Activated CD8-positive, alpha-beta memory T cell treated with anti-CD3 and anti-CD28 coated beads, Interleukin-2, amount 10 ng/mL, durations not matched to agents 7 days and 5 days (primary cell): Measurements from ENCODE around the gene SETDB1. TPM values are rescaled to one million over a fixed set of nuclear protein-coding genes. Genes with fewer than 3 reads are reported as not detected.
"Not testable (repeated sequence)": the region's sequence is repeated elsewhere in the genome, so short reads cannot be mapped to it uniquely, and the experiment has no call there.

ENCODE experiments used
- ATAC-seq: fragments of 150-1000 bp; cut with Tn5 transposase; one replicate; pipeline ENCODE4 v1.10.0; 2021; ENCODE audit warnings: moderate library complexity
- CTCF ChIA-PET: fragments of 350-600 bp; sonication (Branson Sonifier 250); formaldehyde crosslinking; loops from one replicate; lab custom pipeline; 2021; ENCODE audit warnings: antibody characterized with exemption; lab: Charles Lee
- DNase-seq: peaks from one replicate; pipeline ENCODE4 v3.0.0-alpha.2; 2020
- H3K27ac Mint-ChIP-seq: one replicate; pipeline ENCODE4 v1.8.0; 2021; ENCODE audit warnings: mild to moderate bottlenecking, mixed read lengths
- H3K27me3 Mint-ChIP-seq: one replicate; pipeline ENCODE4 v1.8.0; 2021; ENCODE audit warnings: mixed read lengths
- H3K36me3 Mint-ChIP-seq: one replicate; pipeline ENCODE4 v1.8.0; 2021; ENCODE audit warnings: mild to moderate bottlenecking, mixed read lengths
- H3K4me1 Mint-ChIP-seq: one replicate; pipeline ENCODE4 v1.8.0; 2021; ENCODE audit warnings: mixed read lengths
- H3K4me3 Mint-ChIP-seq: one replicate; pipeline ENCODE4 v1.8.0; 2021; ENCODE audit warnings: mild to moderate bottlenecking, moderate library complexity, mixed read lengths
- H3K9me3 Mint-ChIP-seq: one replicate; pipeline ENCODE4 v1.8.0; 2022; ENCODE audit warnings: low read depth, mixed read lengths
- total RNA-seq, 2 experiments: library from RNA; stranded (reverse); gene quantifications; one replicate each; pipeline ENCODE4 v1.2.3, GENCODE V29; 2021

SETDB1 gene
- total RNA-seq, 2 experiments from 2014 or later: 61.5 to 67.6 TPM

- H3K27ac Mint-ChIP-seq: no peak overlapping the region
- H3K4me1 Mint-ChIP-seq: peaks cover 2% of the 10 kb centered on the region
- CTCF ChIA-PET: no interaction called here
- H3K4me3 Mint-ChIP-seq: no peak overlapping the region
- ATAC-seq (no peak), DNase-seq (no peak)
- H3K27me3 Mint-ChIP-seq: peaks cover 1% of the 10 kb centered on the region
- H3K36me3 Mint-ChIP-seq: peaks cover 4% of the 10 kb centered on the region
- peaks cover 3% of the 10 kb centered on the region for H3K9me3 Mint-ChIP-seq
Measured at GRCh38 chr1:150905301-150905700, 20.9 kb upstream of the SETDB1 start.

- no peak for DNase-seq
- Mint-ChIP-seq H3K4me1 (peaks cover 2% of the 10 kb centered on the region), H3K36me3 (peaks cover 5% of the 10 kb centered on the region), H3K4me3 (no peak overlapping the region), H3K27me3 (no peaks in the 10 kb centered on the region), H3K27ac (no peak overlapping the region), H3K9me3 (peaks cover 3% of the 10 kb centered on the region)
- CTCF ChIA-PET: no interaction called here
- no peak for ATAC-seq
Measured at GRCh38 chr1:150906329-150906728, 19.8 kb upstream of the SETDB1 start.

GRCh38 chr1:150906813-150907212, 19.4 kb upstream of the SETDB1 start:
- Mint-ChIP-seq H3K4me3 (no peak overlapping the region), H3K36me3 (peaks cover 5% of the 10 kb centered on the region), H3K4me1 (peaks cover 2% of the 10 kb centered on the region), H3K27me3 (no peaks in the 10 kb centered on the region), H3K9me3 (peaks cover 3% of the 10 kb centered on the region), H3K27ac (no peak overlapping the region)
- DNase-seq: no peak
- CTCF ChIA-PET: no interaction called here
- no peak for ATAC-seq

GRCh38 chr1:150909585-150910180, 16.5 kb upstream of the SETDB1 start:
- no peak for DNase-seq
- CTCF ChIA-PET: no interaction called here
- H3K27ac Mint-ChIP-seq: no peak overlapping the region
- peaks cover 2% of the 10 kb centered on the region for H3K4me1 Mint-ChIP-seq
- peaks cover 5% of the 10 kb centered on the region for H3K36me3 Mint-ChIP-seq
- peaks cover 3% of the 10 kb centered on the region for H3K9me3 Mint-ChIP-seq
- ATAC-seq: no peak
- H3K27me3 Mint-ChIP-seq: no peaks in the 10 kb centered on the region
- H3K4me3 Mint-ChIP-seq: no peak overlapping the region

- CTCF ChIA-PET: interaction anchor here (0.9 kb wide), 1 partner anchor 62 kb away, joined by 3 read pairs; the partner anchor contains the start of gene CERS2
- DNase-seq (no peak), ATAC-seq (no peak)
- peaks cover 5% of the 10 kb centered on the region for H3K36me3 Mint-ChIP-seq
- peaks cover 3% of the 10 kb centered on the region for H3K9me3 Mint-ChIP-seq
- no peak overlapping the region for H3K4me3 Mint-ChIP-seq
- H3K27ac Mint-ChIP-seq: no peak overlapping the region
- no peaks in the 10 kb centered on the region for H3K4me1 Mint-ChIP-seq
- H3K27me3 Mint-ChIP-seq: no peaks in the 10 kb centered on the region
Measured at GRCh38 chr1:150912623-150913022, 13.5 kb upstream of the SETDB1 start.

GRCh38 chr1:150917387-150917786, 8.8 kb upstream of the SETDB1 start:
- CTCF ChIA-PET: no interaction called here
- Mint-ChIP-seq H3K36me3 (no peaks in the 10 kb centered on the region), H3K27me3 (no peaks in the 10 kb centered on the region)

GRCh38 chr1:150922519-150922975, 3.6 kb upstream of the SETDB1 start:
- peaks cover 28% of the 10 kb centered on the region for H3K4me1 Mint-ChIP-seq
- no peak overlapping the region for H3K4me3 Mint-ChIP-seq
- H3K27ac Mint-ChIP-seq: peak overlapping the region; percentile 2
- H3K27me3 Mint-ChIP-seq: no peaks in the 10 kb centered on the region
- H3K9me3 Mint-ChIP-seq: no peaks in the 10 kb centered on the region
- DNase-seq: peak; percentile 91
- CTCF ChIA-PET: interaction anchor here (0.6 to 4.0 kb wide), 37 partner anchors 10 to 667 kb away, joined by 3 to 22 read pairs (median 4); partner anchors contain the start of genes ARNT, CTSS, FALEC and GOLPH3L
- ATAC-seq: peak; percentile 54
- H3K36me3 Mint-ChIP-seq: peaks cover 3% of the 10 kb centered on the region

More at GRCh38 chr1:150917387-150917786, 8.8 kb upstream of the SETDB1 start:
- DNase-seq (no peak), ATAC-seq (no peak)
- H3K9me3 Mint-ChIP-seq: no peaks in the 10 kb centered on the region
- no peak overlapping the region for H3K4me3 Mint-ChIP-seq
- no peak overlapping the region for H3K27ac Mint-ChIP-seq
- peaks cover 5% of the 10 kb centered on the region for H3K4me1 Mint-ChIP-seq

- peaks cover 35% of the 10 kb centered on the region for H3K4me1 Mint-ChIP-seq
- peaks cover 26% of the 10 kb centered on the region for H3K36me3 Mint-ChIP-seq
- CTCF ChIA-PET: interaction anchor here (1.3 kb wide), 2 partner anchors 53 to 346 kb away, joined by 3 read pairs; partner anchors contain the start of gene MCL1
- peak overlapping the region; percentile 97 for H3K4me3 Mint-ChIP-seq
- peak overlapping the region; percentile 98 for H3K27ac Mint-ChIP-seq
- DNase-seq: peak; percentile 43
- H3K9me3 Mint-ChIP-seq: peaks cover 4% of the 10 kb centered on the region
- ATAC-seq: no peak
- H3K27me3 Mint-ChIP-seq: no peaks in the 10 kb centered on the region
Measured at GRCh38 chr1:150925080-150925479, 1.1 kb upstream of the SETDB1 start.

GRCh38 chr1:150927624-150928023, 1.5 kb downstream of the SETDB1 start:
- no peak overlapping the region for H3K27ac Mint-ChIP-seq
- H3K27me3 Mint-ChIP-seq: no peaks in the 10 kb centered on the region
- DNase-seq (no peak), ATAC-seq (no peak)
- H3K9me3 Mint-ChIP-seq: peaks cover 11% of the 10 kb centered on the region
- H3K36me3 Mint-ChIP-seq: peaks cover 48% of the 10 kb centered on the region
- CTCF ChIA-PET: interaction anchor here (0.6 kb wide), 1 partner anchor 119 kb away, joined by 3 read pairs; no protein-coding TSS in a partner anchor
- H3K4me1 Mint-ChIP-seq: peaks cover 27% of the 10 kb centered on the region
- peak overlapping the region; percentile 97 for H3K4me3 Mint-ChIP-seq

GRCh38 chr1:150928286-150928685, 2.1 kb downstream of the SETDB1 start:
- H3K36me3 Mint-ChIP-seq: peaks cover 53% of the 10 kb centered on the region
- H3K4me1 Mint-ChIP-seq: peaks cover 25% of the 10 kb centered on the region
- H3K27me3 Mint-ChIP-seq: no peaks in the 10 kb centered on the region
- peaks cover 12% of the 10 kb centered on the region for H3K9me3 Mint-ChIP-seq
- no peak overlapping the region for H3K27ac Mint-ChIP-seq
- DNase-seq (no peak), ATAC-seq (no peak)
- peak overlapping the region; percentile 22 for H3K4me3 Mint-ChIP-seq
- CTCF ChIA-PET: interaction anchor here (0.6 kb wide), 1 partner anchor 119 kb away, joined by 3 read pairs; no protein-coding TSS in a partner anchor

- H3K27me3 Mint-ChIP-seq, ATAC-seq, H3K27ac Mint-ChIP-seq, DNase-seq, H3K4me3 Mint-ChIP-seq, CTCF ChIA-PET: not testable (repeated sequence)
- Mint-ChIP-seq H3K9me3 (peaks cover 12% of the 10 kb centered on the region), H3K36me3 (peaks cover 55% of the 10 kb centered on the region), H3K4me1 (peaks cover 25% of the 10 kb centered on the region)
Measured at GRCh38 chr1:150928775-150929174, 2.6 kb downstream of the SETDB1 start.

- Mint-ChIP-seq H3K4me1 (peaks cover 21% of the 10 kb centered on the region), H3K27me3 (no peaks in the 10 kb centered on the region), H3K9me3 (peaks cover 15% of the 10 kb centered on the region), H3K4me3 (no peak overlapping the region), H3K36me3 (peaks cover 73% of the 10 kb centered on the region), H3K27ac (no peak overlapping the region)
- CTCF ChIA-PET: interaction anchor here (1.2 to 1.5 kb wide), 2 partner anchors 9 to 112 kb away, joined by 3 to 5 read pairs; no protein-coding TSS in a partner anchor
- DNase-seq: no peak
- no peak for ATAC-seq
Measured at GRCh38 chr1:150931773-150932172, 5.6 kb downstream of the SETDB1 start.

GRCh38 chr1:150944856-150945255, 18.7 kb downstream of the SETDB1 start:
- ATAC-seq: no peak
- DNase-seq: no peak
- Mint-ChIP-seq H3K27ac (peak overlapping the region; percentile 1), H3K27me3 (no peaks in the 10 kb centered on the region), H3K4me3 (no peak overlapping the region), H3K9me3 (no peaks in the 10 kb centered on the region), H3K36me3 (peaks cover 52% of the 10 kb centered on the region), H3K4me1 (no peaks in the 10 kb centered on the region)
- CTCF ChIA-PET: interaction anchor here (1.3 kb wide), 1 partner anchor 22 kb away, joined by 3 read pairs; no protein-coding TSS in a partner anchor

GRCh38 chr1:150954708-150955107, 28.5 kb downstream of the SETDB1 start:
- peaks cover 49% of the 10 kb centered on the region for H3K36me3 Mint-ChIP-seq
- ATAC-seq: no peak
- no peak overlapping the region for H3K27ac Mint-ChIP-seq
- no peaks in the 10 kb centered on the region for H3K9me3 Mint-ChIP-seq
- CTCF ChIA-PET: interaction anchor here (0.6 kb wide), 1 partner anchor 303 kb away, joined by 3 read pairs; no protein-coding TSS in a partner anchor
- DNase-seq: no peak
- H3K27me3 Mint-ChIP-seq: no peaks in the 10 kb centered on the region
- no peak overlapping the region for H3K4me3 Mint-ChIP-seq
- H3K4me1 Mint-ChIP-seq: peaks cover 6% of the 10 kb centered on the region
